ENCODE data around the gene AOX1.
A peak's percentile ranks its signal among the peaks of the same experiment; 100 is the strongest.
"Not testable (repeated sequence)": the region's sequence is repeated elsewhere in the genome, so short reads cannot be mapped to it uniquely, and the experiment has no call there.

Gene AOX1

DNA sequence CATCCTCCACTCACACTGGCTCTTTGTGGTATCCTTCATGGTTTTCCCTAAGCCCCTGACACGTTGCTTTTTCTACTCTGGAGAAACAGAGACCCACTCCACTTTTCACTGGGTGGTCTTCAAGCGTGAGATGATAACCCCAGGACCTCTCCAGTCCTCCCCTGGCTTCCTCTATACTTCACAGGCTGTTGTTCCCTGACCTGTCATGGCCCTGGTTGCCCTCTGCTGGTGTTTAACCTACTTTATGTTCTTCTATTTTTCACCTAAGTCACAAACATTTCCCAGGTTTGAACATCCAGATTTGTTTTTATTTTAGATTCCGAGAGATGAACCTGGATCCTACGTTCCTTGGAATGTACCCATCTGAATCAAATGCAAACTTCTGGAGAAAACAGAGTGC, 84.5 kb downstream of the AOX1 start:
- no peak for FAIRE-seq

- no peak for FAIRE-seq
Measured at GRCh38 chr2:200670751-200671150, 84.9 kb downstream of the AOX1 start.

DNA sequence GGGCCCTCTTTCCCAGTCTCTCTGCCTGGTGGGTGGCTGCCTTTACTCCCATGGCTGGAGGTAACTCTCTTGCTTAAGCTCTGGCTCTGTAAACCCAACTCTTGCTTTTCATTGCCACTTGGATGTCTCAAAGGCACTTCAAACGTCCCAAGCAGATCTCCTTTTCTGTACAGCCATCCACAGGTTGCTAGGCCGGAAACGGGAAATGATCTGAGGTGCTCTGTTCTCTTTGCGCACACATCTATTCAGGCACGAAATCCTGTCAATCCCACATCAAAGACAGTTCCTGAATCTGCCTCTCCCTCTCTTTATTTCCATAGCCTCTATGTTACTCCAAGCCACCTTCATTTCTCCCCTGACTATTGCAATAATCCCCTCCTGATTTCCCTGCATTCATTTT, 87.4 kb downstream of the AOX1 start:
- FAIRE-seq, result no peak

DNA sequence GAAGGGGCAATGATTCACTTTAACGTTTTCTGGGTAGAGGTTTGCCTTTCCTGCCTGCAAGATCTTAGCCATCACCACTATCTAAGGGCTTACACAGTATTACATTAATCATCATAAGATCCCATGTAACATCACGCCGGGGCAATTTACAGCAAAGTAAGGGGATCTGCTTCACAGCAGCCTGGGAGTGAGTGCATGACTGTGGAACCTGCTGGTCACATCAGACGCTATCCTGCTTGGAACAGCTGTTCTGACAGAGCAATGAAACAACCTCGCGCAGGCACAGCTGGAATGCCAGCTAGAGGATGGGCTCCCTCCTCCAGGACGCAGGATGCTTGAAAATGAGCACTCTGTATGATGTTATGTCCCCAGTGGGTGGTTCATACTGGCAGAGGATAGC, 89.0 kb downstream of the AOX1 start:
- no peak for FAIRE-seq

DNA sequence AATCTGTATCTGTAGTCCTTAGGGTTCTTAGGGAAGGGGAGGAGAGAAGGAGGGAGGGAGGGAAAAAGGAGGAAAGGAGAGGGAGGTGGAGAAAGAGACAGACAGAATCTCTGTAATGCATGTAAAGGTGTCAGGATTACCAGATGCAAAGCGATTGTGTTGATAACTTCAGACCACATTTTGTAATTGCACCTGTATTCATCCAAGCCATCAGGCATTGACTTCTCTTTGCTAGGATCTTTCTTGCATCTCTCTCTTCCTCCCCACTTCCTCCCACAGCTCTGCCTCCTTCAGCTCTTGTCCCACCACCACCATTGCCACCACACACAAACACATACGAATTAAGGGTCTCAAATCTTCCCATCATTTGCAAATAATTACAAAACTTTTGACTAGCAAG, 91.4 kb downstream of the AOX1 start:
- FAIRE-seq, result no peak

DNA sequence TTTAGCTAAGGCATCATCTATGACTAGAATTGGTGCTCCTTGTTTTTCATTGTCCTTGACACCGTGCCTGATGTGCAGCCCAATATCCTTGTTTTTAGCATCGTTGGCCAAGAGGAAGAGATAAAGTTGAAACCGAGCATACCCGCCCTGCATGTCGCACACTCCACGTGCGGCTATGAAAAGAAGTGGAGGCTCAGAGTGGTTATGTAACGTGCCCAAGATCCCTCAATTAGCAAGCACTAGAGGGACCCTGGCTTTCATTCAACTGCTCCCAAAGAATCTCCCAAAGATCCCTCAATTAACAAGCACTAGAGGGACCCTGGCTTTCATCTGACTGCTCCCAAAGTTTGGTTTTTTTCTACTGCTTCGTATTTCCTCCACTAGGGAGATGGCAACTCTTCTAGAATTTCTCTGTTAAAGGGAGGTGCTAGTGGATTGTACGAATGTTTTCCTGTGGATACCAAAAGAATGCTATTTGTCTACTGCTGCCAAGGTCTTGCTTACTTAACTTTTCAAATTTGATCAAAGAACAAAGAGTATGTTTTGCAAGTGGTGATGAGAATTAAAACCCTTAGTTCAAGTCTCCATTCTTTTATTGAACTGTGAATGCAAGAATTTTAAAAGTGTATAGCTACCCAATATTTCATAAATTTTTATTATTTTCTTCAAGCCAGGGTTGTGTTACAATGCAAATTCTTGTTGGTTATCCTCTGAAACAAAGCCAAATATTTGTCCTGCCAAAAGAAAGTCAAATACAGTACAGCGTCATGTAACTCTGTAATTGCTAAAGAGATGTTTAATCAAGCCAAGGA, 92.1 kb downstream of the AOX1 start:
- peak; percentile 91 for FAIRE-seq

DNA sequence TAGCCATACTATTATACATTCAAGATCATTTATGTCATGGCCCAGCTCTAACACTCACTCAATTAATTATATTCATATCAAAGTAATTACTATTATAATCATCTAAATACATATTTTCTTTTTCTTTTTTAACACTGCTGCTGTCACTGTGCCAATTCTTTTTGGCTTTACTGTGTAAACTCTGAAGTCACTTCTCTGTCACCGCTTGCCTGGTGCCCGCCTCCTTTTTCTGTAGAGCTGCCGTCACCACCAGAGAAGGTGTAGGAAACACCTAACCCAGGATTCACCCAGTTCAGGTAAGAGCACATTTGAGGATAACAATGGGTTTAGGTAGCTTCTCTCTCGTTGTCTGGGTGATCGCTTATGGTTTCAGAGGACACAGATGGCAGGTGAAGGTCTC, 93.3 kb downstream of the AOX1 start:
- FAIRE-seq, result no peak

- no peak for FAIRE-seq
Measured at GRCh38 chr2:200679535-200679934, 93.7 kb downstream of the AOX1 start.

DNA sequence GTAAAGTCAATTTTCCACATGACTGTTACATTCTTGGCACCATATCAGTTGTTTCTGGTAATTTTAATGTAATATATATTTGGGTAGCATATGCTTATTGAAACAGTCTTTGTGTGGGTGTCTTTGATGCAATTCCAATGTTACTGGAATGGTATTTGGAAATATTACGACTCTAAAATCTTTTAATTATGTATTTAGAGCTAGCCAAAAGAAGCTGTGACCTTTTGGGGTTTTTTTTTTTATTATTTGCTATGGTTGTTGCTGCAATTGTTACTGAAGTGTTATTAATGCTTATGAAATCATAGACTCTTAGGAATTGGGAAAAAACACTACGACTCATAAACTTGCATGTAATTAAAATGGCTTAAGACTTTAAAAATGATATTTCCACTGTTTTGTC, 95.9 kb downstream of the AOX1 start:
- FAIRE-seq, result peak; percentile 68

GRCh38 chr2:200682407-200682806, 96.6 kb downstream of the AOX1 start:
- not testable (repeated sequence) for FAIRE-seq

- no peak for FAIRE-seq
Measured at GRCh38 chr2:200687922-200688920, 102.4 kb downstream of the AOX1 start.

DNA sequence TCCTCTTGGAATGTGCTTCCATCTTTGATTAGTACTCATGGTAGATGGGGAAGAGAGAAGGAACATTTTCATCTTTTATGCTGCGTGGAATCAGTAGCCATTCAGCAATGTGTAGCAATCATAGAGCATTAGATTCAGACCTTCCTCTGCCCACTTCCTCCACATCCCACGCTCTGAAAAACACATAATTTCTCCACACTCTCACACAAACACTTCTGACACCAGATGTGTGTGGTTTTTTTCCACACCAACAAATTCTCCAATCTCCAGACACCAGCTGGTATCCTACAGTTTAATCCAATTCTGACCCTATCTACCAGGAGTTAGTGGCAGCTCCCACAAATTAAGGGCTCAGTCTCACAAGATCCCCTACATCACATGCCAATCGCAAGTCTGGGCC, 103.3 kb downstream of the AOX1 start:
- FAIRE-seq, result no peak

DNA sequence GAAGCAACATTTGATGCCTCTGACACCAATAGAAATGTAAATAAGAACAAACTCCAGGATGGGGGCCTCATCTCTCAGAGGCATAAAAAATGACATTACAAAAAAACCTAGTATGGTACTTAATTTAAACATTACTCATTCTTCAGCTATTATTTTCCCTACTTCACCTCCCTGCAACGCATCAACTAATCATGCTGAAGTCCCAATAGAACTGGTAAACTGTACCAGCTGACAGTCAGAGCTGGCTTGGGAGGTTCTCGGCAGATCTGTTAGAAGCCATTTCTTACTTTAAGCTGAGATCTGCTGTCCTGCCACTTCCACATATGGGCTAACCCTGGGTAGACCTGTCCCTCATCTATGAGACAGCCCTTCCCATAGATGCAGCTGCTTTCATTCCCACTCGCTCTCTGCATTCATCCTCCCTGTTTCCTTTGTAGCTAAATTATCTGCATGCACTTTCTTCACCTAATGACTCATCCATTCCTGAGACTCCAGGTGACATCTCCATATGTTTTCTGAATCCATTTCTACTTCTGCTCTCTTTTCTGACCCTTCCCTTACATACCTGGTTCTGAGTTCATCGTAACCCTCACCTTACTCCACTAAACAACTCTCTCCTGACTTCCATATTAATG, 108.1 kb downstream of the AOX1 start:
- no peak for FAIRE-seq

- no peak for FAIRE-seq
Measured at GRCh38 chr2:200695191-200695590, 109.4 kb downstream of the AOX1 start.

GRCh38 chr2:200695601-200696000, 109.8 kb downstream of the AOX1 start:
- no peak for FAIRE-seq

DNA sequence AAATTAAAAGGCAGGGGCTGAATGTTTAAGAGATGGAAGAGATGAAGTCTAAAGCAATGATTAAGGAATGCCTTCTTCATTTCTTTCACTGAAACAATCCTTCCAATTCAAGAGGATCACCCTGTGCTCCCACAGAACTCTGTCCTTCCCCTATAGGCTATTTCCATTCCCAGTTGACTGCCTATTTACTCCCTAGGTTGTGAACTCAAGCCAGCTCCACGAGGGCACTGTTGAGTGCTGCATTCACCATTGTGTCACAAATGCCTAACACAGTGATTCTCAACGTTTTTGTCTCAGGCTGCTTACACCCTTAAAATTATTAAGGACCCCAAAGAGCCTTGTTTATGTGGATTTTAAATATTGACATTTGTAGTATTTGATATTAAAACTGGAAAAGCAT, 112.4 kb downstream of the AOX1 start:
- no peak for FAIRE-seq

GRCh38 chr2:200699310-200699709, 113.5 kb downstream of the AOX1 start:
- no peak for FAIRE-seq

GRCh38 chr2:200700856-200701255, 115.0 kb downstream of the AOX1 start:
- FAIRE-seq, result no peak

GRCh38 chr2:200702044-200702443, 116.2 kb downstream of the AOX1 start:
- FAIRE-seq, result no peak

GRCh38 chr2:200702646-200703118, 116.9 kb downstream of the AOX1 start:
- no peak for FAIRE-seq

DNA sequence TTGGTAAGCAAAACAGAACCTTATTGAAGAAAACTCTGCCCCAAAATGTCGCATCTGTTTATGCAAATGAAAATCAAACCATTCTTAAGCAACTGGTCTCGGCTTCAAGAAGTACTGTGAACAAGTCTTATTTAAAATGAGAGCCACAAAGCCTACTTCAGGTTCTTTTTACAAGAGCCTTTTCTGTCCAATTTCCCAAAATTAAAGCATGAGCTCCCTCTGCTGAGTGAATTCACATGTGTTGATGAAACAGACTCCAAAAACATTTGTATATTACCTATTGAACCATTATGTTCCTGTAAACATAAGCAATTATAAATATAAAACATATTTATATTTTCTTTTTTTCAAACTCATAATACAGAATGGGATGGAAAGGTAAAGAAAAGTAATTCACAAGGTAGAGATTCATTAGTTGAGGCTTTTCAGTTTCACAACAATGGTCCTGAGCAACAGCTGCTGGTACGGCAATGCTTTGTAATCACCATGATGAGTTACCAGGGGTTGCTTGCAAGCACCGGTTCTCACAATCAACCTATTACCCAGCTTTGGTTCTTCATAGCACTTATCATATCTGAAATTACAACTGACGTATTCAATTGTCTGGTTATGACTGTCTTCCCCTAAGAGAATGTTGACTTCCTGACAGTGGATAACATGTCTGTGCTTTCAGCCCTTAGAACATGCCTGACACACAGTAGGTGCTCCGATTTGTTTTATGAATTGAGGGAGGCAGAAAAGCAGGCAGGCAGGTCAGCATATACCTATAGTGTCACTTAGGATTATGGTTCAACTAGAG, 117.5 kb downstream of the AOX1 start:
- peak; percentile 91 for FAIRE-seq

GRCh38 chr2:200703926-200704637, 118.3 kb downstream of the AOX1 start:
- FAIRE-seq, result no peak
